Spinal cord (tissue), 10 donors: Measurements from ENCODE around the gene RIPOR3. TPM values are rescaled to one million over a fixed set of nuclear protein-coding genes. Genes with fewer than 3 reads are reported as not detected.
"Not testable (repeated sequence)": the region's sequence is repeated elsewhere in the genome, so short reads cannot be mapped to it uniquely, and the experiment has no call there.

Experiments used
- DNase-seq, 6 donors: peaks; one replicate each; pipeline versions ENCODE4 v3.0.0 to v3.0.0-alpha.2; 2013 to 2015; ENCODE audit warnings: low spot score in 6 of 6, low read depth in 4 of 6
- H3K27ac ChIP-seq: one replicate; pipeline ENCODE4 v1.5.1; 2013; ENCODE audit warnings: low read depth, low read length, control low read depth
- H3K27me3 ChIP-seq: one replicate; pipeline ENCODE4 v1.6.1; 2013; ENCODE audit warnings: low read length; ENCODE audit not compliant: control insufficient read depth, insufficient read depth
- H3K36me3 ChIP-seq: one replicate; pipeline ENCODE4 v1.6.1; 2013; ENCODE audit warnings: low read length; ENCODE audit not compliant: control insufficient read depth, insufficient read depth
- H3K4me1 ChIP-seq: one replicate; pipeline ENCODE4 v1.6.1; 2013; ENCODE audit warnings: low read length; ENCODE audit not compliant: control insufficient read depth, insufficient read depth
- H3K4me3 ChIP-seq: one replicate; pipeline ENCODE4 v1.5.1; 2013; ENCODE audit warnings: low read depth, low read length, control low read depth
- H3K9me3 ChIP-seq: one replicate; pipeline ENCODE4 v1.6.1; 2013; ENCODE audit warnings: low read length; ENCODE audit not compliant: control insufficient read depth, insufficient read depth
- WGBS: methylation state at CpG from one replicate; pipeline ENCODE4 v1.1.5; 2013; ENCODE audit warnings: missing lambda C conversion rate; ENCODE audit not compliant: insufficient coverage; 5-methylcytosine and 5-hydroxymethylcytosine counted together
- polyA plus RNA-seq, 2 donors: library from polyadenylated mRNA; unstranded; fragments of 120-200 nt; gene quantifications; one replicate each; pipeline ENCODE4 v1.2.1, GENCODE V29; 2013; ENCODE audit not compliant: insufficient read length in 2 of 2
- total RNA-seq, 2 donors: library from RNA; depleted of rRNA in 1 of 2; stranded (reverse); fragments of 120-200 nt in 1 of 2; fragments of >200 nt in 1 of 2; gene quantifications; one replicate each; pipeline versions ENCODE4 v1.2.3 to v1.2.4, GENCODE V29; 2013 to 2014
- donor health status: healthy.

The RIPOR3 gene
- total and polyA plus RNA-seq, 4 donors: 2.7 to 9.3 (median 7.0) TPM

- WGBS: 98% methylated on average over 6 of the region's 6 CpGs
- no peak overlapping the region for H3K27ac ChIP-seq
Measured at GRCh38 chr20:50648651-50649050, 42.7 kb downstream of the RIPOR3 start.

GRCh38 chr20:50646483-50646996 lies 44.8 kb downstream of the RIPOR3 start:
- H3K36me3 ChIP-seq: no peaks in the 10 kb centered on the region
- H3K9me3 ChIP-seq: no peaks in the 10 kb centered on the region
- no peaks in the 10 kb centered on the region for H3K27me3 ChIP-seq
- H3K4me3 ChIP-seq: no peak overlapping the region
- DNase-seq: no peak
- 83% methylated on average over 1 of the region's 1 CpG for WGBS
- no peak overlapping the region for H3K27ac ChIP-seq
- peaks cover 11% of the 10 kb centered on the region for H3K4me1 ChIP-seq

More at GRCh38 chr20:50648651-50649050, 42.7 kb downstream of the RIPOR3 start:
- no peaks in the 10 kb centered on the region for H3K36me3 ChIP-seq
- H3K4me1 ChIP-seq: peaks cover 11% of the 10 kb centered on the region
- no peaks in the 10 kb centered on the region for H3K27me3 ChIP-seq
- no peak overlapping the region for H3K4me3 ChIP-seq
- DNase-seq: no peak
- no peaks in the 10 kb centered on the region for H3K9me3 ChIP-seq

DNA sequence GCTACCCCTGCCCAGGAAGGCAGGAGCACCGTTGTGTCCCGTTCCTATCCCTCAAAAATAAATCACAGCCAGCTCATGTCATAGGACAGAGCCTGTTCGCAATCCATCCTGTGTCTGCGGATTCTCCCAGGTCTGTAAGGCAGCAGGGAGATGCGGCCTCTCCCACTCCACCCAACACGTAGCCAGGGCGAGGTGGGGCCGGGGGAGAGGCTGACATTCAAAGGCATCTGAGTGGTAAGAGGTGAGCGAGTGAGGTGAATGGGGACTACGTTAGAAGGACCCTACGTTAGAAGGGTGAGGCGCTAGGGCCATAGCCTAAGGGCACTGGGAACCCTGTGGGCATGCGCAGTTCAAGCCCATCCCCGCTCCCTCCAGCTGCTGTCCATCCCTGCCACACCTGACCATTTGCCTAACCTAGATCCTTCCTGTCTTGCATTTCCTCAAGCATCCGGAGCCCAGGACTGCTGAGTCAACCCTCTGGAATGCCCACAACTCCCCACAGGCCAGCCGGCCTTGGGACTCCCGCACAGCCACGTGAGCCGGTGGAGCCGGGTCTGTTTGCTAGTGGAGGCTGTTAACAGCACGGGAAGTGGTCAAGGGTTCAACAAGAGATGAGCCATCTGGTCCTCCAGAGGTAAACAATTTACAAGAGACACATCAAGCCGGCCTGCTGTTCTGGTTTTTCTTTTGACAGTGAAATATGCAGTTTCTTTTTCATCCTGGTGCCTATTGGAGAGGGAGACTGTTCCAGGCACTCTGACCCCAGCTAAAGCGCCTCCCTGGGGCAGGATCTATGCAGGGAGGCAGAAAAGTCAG lies 45.9 kb downstream of the RIPOR3 start:
- H3K27me3 ChIP-seq: no peaks in the 10 kb centered on the region
- no peak for DNase-seq
- H3K4me1 ChIP-seq: peaks cover 15% of the 10 kb centered on the region
- H3K4me3 ChIP-seq: no peak overlapping the region
- 68% methylated on average over 6 of the region's 23 CpGs for WGBS
- H3K36me3 ChIP-seq: no peaks in the 10 kb centered on the region
- no peak overlapping the region for H3K27ac ChIP-seq
- no peaks in the 10 kb centered on the region for H3K9me3 ChIP-seq

DNA sequence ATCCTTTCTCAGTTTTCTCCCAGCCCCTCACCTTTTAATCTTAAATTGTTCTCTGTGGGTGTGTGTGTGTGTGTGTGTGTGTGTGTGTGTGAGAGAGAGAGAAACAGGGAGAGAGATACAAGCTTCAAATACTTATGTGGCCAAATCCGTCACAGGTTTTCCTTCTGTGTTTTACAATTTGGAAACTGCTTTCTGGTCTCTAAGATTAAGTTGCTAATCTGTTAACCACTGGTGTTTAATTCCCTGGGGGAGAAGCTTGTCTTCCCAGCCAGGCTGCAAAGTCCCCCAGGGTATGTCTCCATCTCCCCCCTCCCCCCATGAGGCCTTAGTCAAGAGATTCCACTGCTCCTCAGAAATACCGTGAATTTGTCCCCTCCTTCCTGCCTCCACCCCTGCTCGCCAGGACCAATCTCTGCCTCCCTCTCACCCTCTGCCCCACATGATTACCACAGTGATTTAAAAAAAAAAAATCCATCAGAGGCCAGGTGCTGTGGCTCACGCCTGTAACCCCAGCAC lies 49.0 kb downstream of the RIPOR3 start:
- Histone ChIP-seq H3K27me3 (no peaks in the 10 kb centered on the region), H3K27ac (no peak overlapping the region), H3K9me3 (no peaks in the 10 kb centered on the region), H3K4me3 (no peak overlapping the region), H3K4me1 (peaks cover 28% of the 10 kb centered on the region), H3K36me3 (no peaks in the 10 kb centered on the region)
- DNase-seq: no peak
- WGBS: 62% methylated on average over 2 of the region's 4 CpGs

GRCh38 chr20:50641625-50642287 lies 49.6 kb downstream of the RIPOR3 start:
- H3K9me3 ChIP-seq, H3K27ac ChIP-seq, H3K36me3 ChIP-seq, H3K27me3 ChIP-seq, H3K4me3 ChIP-seq, DNase-seq: not testable (repeated sequence)
- peaks cover 34% of the 10 kb centered on the region for H3K4me1 ChIP-seq
- WGBS: 68% methylated on average over 5 of the region's 11 CpGs

DNA sequence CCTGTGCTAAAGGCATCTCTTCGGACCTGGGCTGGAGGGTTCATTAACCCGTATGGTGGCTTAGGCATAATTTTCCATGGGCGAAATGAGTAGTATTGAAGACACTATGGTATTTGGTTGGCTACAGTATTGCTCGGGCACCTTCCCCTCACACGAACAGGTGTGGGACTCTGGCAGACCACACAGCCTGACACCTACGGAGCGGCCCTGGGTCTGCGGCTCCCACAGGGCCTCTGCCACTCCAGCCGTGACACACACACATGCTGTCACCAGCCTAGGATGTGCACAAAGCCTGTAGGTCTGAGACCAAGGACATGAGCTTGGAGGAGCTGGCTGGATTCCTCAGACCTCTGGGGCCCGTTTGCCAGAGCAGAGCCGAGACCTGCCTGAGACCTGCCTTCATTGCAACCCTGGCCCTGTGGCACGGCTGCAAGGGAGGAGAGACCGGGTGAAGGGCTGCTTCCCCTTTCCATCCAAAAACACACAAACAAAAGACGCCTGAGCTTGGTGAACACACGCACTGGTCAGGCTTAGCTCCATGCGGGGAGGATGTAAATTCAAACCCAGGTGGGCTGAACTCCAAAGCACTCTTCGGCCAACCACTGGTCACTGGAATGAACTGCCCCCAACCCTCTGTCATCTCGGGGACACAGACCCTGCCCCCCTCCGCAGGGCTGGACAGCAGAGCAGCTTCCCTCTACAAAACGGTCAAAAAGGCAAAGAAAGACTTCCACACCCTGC lies 51.2 kb downstream of the RIPOR3 start:
- peaks cover 41% of the 10 kb centered on the region for H3K4me1 ChIP-seq
- H3K36me3 ChIP-seq, DNase-seq, H3K27me3 ChIP-seq, H3K27ac ChIP-seq, H3K4me3 ChIP-seq, H3K9me3 ChIP-seq: not testable (repeated sequence)
- 32% methylated on average over 6 of the region's 20 CpGs for WGBS

DNA sequence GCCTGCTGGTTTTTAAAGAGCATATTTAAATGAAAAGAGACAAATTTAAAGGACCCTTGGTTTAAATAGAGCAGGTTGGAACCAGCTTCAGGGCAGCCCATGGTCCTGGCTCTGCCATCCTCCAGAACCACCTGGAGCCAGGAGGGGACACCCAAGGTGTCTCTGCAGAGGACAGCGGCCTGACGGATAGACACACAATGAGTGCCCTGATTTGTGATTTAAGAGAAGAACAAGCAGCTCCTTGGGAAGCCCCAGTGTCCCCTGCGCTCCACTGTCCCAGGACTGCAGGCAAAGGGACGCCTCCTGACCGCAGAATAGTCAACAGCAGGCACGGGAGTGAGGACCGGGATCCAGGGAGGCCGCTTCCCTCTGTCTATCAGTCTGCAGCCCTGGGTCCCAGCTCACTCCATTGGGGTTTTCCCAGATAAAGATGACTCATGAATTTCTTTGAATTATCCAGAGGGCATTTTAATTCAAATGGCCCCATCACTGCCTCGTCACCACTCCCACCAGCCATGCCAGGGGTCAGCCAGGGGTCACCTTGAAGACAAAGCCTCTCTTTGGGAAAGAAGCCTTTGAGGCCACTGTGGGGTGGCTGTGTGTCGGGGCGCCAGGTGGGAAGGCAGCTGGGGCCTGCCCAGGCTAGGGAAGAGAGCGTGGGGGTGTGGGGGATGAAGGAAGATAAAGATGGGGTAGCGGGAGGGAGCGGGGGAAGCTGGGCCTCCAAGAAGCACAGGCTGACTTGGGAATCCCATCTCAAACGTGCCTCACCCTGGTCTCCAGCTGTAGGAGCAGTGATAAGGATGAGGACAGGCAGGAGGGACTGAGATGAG lies 53.1 kb downstream of the RIPOR3 start:
- H3K36me3 ChIP-seq, H3K4me3 ChIP-seq, H3K27me3 ChIP-seq, H3K27ac ChIP-seq, H3K9me3 ChIP-seq: not testable (repeated sequence)
- peaks cover 41% of the 10 kb centered on the region for H3K4me1 ChIP-seq
- WGBS: 57% methylated on average over 8 of the region's 15 CpGs
- peak in 1 of 6 donors; percentile 35 for DNase-seq

DNA sequence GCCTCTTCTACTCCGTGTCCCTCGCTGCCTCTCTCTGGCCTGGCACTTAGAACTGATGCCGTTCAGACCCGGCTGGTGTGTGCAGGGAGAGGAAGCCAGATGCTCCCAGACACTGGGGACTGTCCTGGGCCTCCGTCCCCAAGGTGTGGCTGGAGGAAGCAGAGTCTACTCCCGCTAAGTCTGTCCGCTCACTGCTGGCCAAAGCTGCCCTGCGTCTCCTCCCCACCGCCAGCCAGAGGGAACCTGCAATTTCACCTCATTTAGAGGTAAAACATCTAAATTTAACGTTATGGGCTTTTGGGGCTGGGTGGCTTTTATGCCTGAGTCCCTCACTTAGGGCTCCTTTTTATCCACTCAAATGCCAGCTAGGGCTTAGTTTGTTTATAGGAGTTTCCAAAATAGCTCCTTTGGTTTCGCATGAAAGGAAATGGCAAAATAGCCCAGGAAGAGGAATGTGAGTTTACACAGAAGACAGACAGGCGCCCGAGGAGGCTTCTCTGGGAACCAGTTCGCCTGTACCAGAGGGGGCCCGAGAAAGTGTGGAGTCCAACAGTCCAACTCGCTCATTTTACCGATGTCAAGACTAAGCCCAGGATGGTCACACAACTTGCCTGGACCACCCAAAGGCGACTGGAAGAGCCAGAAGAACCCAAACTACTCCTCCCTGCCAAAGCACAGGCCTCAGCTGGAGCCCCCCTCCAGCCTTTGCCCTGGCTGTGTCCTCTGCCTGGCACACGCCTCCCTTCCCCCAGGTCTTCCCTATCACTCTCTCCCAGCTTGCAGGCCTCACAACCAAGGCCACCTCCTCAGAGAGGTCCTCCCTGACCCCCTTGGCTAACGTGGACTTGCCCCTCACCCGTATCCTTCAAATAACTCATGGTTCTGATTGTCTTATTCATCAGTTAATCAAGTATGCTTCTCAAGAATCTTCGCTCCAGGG lies 54.5 kb downstream of the RIPOR3 start:
- no peak overlapping the region for H3K4me3 ChIP-seq
- H3K27ac ChIP-seq: no peak overlapping the region
- no peaks in the 10 kb centered on the region for H3K9me3 ChIP-seq
- no peaks in the 10 kb centered on the region for H3K36me3 ChIP-seq
- WGBS: 68% methylated on average over 12 of the region's 22 CpGs
- H3K4me1 ChIP-seq: peaks cover 41% of the 10 kb centered on the region
- DNase-seq: peak in 1 of 6 donors; percentile 5
- H3K27me3 ChIP-seq: no peaks in the 10 kb centered on the region
